ENCODE data around the gene TAL1. TPM values are rescaled to one million over a fixed set of nuclear protein-coding genes. Genes with fewer than 3 reads are reported as not detected.

TAL1 gene
- total and polyA plus RNA-seq, 2 of the 8 experiments (the other 6 are each of a cell fraction or from before 2014, with no cell fraction given): 0.09 to 0.15 TPM

GRCh38 chr1:47232187-47232874 lies at the start of gene TAL1 (continued):
- no peak for TF ChIP-seq CTCF (IDR thresholded peaks at IDR 0.05; ENCODE audit: control extremely low read depth in 1 of 3, insufficient read depth in 1 of 3, low read depth in 1 of 3, low read length in 3 of 3)
- TF ChIP-seq POLR2AphosphoS5 (IDR thresholded peaks at IDR 0.05; ENCODE audit: low read depth, low read length): no peak
- no peak for TF ChIP-seq GTF2F1 (IDR thresholded peaks at IDR 0.05; ENCODE audit: borderline replicate concordance, low read depth, low read length)
- TF ChIP-seq CEBPB (IDR thresholded peaks at IDR 0.05; ENCODE audit: low read depth, low read length): no peak
- no peak for TF ChIP-seq RXRA (IDR thresholded peaks at IDR 0.05; ENCODE audit: insufficient read depth, low read depth, low read length)
- TF ChIP-seq ATF3 (IDR thresholded peaks at IDR 0.05; ENCODE audit: insufficient read depth, low read depth, low read length): no peak
- no peak for TF ChIP-seq RFX5 (IDR thresholded peaks at IDR 0.05; ENCODE audit: borderline replicate concordance, low read depth, low read length)
- no peak for TF ChIP-seq SAP30 (IDR thresholded peaks at IDR 0.05; ENCODE audit: insufficient read depth, insufficient replicate concordance, low read length)
- peak; percentile 90 for TF ChIP-seq FOSL1 (IDR thresholded peaks at IDR 0.05; ENCODE audit: insufficient read depth, low read depth, low read length)
- TF ChIP-seq EGR1 (IDR thresholded peaks at IDR 0.05; ENCODE audit: borderline replicate concordance, low read depth, low read length): 0 out of 2 replicates have a peak, but pooled peaks have one; percentile 56
- TF ChIP-seq SP4 (IDR thresholded peaks at IDR 0.05; ENCODE audit: low read length): no peak
- TF ChIP-seq HDAC2 (IDR thresholded peaks at IDR 0.05; ENCODE audit: borderline replicate concordance in 1 of 2, low read depth in 2 of 2, low read length in 2 of 2): no peak
- TF ChIP-seq KDM4A (IDR thresholded peaks at IDR 0.05; ENCODE audit: low read depth, low read length, severe bottlenecking): peak; percentile 52
- 0 out of 2 replicates have a peak, but pooled peaks have one; percentile 29 for TF ChIP-seq CREB1 (IDR thresholded peaks at IDR 0.05)
- no peak for TF ChIP-seq ASH2L (IDR thresholded peaks at IDR 0.05; ENCODE audit: low read length)
- TF ChIP-seq SP2 (IDR thresholded peaks at IDR 0.05; ENCODE audit: low read length): no peak
- TF ChIP-seq SP1 (IDR thresholded peaks at IDR 0.05; ENCODE audit: low read depth, low read length): 0 out of 2 replicates have a peak, but pooled peaks have one; percentile 55
- no peak for TF ChIP-seq EP300 (IDR thresholded peaks at IDR 0.05; ENCODE audit: borderline replicate concordance in 1 of 2, low read depth in 2 of 2, low read length in 2 of 2)
- TF ChIP-seq JUND (IDR thresholded peaks at IDR 0.05; ENCODE audit: low read length): no peak

Measured in H1 (cell line).